GM18507 (cell line): Measurements from ENCODE around the gene TXLNB.

Experiments used
- DNase-seq: peaks from one replicate; pipeline ENCODE4 v3.0.0; 2011; ENCODE audit warnings: low read depth; ENCODE audit not compliant: insufficient read length; ENCODE audit errors: extremely low spot score
- FAIRE-seq: peaks from 2 replicates; lab custom pipeline; 2011; peaks lifted over from hg19 to GRCh38; lab: Jason Lieb, UNC

Gene TXLNB

DNA sequence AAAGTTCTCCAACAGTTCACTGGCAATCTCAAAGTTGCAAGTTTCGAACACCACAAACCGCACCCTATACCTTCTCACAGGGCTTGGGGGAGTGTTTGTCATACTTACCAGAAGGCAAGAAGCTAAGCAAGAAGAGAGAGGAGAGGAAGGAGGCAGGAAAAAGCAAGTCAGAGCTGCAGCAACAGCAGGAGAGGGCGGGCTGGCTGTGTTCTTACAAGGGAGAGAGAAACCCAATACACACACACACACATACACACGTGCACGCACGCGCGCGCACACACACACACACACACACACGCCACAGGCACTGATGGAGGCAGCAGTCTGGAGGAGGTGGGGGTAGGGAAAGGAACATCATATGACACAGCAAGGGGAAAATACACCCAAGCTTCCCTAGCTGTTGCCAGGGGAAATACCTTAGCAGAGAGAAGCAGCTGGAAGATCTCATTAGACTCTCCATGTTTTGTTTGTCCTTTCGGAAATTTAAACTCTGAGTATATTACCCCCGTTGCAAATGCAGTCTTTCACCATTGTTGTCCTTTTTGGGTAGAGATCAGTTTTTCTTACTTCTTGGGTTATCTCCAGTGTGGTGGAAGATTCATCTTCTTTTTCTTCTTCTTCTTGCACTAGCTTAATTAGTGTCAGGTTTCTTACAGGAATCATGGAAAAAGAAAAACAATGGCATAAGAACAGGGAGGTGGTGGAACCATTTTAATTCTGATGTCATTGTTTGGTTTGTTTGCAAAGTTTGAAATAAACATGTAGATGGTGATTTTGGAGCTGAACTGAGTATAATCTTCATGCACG, at the start of gene TXLNB:
Gene TXLNB (minus strand): TSS at position 186 of the 807 bp plus-strand sequence. CDS start 3,099 bp downstream, outside the sequence.
- FAIRE-seq (peak; percentile 94), DNase-seq (peak; percentile 46)

DNA sequence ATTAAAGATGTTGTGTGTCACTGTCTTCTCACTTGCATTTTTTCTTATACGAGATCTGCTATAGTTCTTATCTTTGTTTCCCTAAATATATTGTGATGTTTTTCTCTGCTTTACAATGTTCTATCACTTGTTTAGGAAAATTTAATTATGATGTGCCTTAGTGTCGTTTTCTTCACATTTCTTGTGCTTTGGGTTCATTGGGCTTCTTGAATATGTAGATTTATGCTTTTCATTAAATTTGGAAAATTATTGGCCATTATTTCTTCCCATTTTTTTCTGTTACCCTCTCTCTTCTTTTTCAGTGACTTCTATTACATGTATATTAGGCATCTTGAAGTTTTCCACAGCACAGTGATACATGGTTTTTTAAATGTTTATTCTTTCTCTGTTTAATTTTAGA, 49.3 kb upstream of the TXLNB start:
- FAIRE-seq (no peak), DNase-seq (no peak)

DNA sequence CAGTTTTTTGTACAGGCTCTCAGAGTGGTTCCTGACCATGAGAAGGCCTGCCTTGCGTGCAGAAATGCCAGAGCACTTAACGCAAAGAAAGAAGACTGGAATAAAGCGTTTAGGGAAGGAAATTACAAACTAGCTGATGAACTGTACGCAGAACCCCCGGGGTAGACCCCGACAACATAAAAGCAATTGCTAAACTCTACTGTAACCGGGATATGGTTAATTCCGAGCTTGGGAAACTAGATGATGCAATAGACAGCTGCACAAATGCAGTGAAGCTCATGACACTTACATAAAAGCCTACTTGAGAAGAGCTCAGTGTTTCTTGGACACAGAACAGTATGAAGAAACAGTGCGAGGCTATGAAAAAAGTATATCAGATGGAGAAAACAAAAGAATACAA, 47.0 kb upstream of the TXLNB start:
- FAIRE-seq (no peak), DNase-seq (no peak)

DNA sequence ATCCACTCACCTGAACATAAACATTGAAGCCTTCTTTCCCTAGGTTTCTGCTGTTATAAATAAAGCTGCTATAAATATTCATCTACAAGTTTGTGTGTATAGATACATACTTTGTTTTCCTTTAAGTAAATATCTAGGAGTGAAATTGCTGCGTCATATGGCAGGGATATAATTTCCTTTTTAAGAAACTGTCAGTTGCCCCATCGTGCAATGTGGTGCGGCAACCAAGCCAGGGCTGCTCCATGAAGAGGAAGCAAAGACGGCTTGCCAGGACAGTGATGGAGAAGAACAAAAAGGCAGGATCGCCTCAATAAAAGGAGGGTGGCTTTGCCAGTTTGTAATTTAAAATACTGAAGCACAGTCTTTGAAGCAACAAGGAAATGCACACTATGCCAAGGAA, 46.0 kb upstream of the TXLNB start:
- DNase-seq, result no peak

DNA sequence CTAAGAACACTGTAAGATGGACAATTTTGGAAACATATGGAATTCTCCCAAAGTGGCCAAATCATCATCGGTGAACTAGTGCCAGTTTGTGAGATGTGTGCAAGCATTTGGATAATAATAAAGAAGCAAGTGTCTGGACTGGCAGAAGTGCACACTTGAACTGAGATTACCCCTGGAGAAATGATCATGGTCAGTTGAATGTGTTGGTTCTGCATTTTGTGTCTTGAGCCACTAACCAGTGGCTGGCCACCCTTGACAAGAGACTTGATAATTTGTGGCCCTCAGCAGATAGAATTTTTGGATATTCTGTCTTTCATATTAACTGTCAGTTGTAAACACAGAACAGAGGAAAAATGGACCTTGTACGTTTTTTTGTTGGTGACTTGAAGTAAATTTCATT, 45.2 kb upstream of the TXLNB start:
- FAIRE-seq, result no peak
- DNase-seq, result no peak

More for the DNA sequence above, 46.0 kb upstream of the TXLNB start:
- no peak for FAIRE-seq

DNA sequence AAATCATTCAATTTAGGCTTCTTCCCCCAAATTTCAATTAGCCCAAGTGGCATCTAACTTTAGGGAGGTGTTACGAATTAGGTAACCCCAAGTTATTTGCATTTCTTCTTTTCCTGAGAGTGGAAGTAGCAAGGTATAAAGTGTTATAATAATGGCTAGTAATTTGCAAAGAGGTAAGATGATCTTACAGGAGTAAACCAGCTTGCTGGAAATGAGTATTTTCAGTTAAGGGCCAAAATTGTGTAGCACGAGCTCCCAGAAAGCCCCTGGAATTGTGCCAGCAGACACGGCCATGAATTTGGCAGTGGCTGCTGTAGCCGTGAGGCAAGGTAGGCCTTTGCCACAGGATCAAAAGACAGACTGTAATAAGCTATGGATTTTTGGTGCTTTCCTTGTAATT, 44.7 kb upstream of the TXLNB start:
- DNase-seq, result no peak
- FAIRE-seq, result no peak

DNA sequence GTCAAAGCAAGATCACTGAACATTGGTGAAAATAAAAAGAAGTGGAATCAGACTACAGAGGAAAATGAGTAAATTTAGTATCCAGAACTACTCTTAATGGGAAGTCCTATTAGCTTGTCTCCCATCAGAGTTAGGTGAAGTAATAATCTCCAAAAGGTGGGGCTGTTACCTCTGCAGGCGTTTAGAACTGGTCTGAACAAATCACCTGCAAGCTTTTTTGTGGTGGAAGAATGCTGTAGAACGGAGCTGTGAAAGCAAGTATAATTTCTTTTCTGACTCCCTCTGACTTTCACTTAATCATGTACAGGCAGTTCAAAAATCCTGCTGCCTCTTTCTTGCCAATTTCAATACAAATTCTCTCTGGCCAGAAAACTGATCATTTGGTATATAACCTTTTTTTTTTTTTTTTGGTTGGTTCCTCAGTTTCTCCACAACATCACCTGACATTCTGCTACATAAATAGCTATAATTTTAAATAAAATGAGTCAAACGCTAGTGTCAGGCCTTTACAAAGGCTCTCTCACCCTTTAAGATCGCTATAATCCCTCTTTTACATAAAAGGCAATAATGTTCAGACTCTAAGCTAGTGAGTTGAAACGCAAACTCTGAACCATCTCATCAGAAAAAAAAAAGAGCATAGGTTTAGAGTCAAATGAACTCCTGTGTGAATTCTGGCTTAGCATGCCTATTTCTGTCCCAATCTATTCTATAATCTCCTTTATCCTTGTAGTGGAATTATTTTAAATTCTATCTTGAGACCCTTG, 43.8 kb upstream of the TXLNB start:
- no peak for FAIRE-seq

DNA sequence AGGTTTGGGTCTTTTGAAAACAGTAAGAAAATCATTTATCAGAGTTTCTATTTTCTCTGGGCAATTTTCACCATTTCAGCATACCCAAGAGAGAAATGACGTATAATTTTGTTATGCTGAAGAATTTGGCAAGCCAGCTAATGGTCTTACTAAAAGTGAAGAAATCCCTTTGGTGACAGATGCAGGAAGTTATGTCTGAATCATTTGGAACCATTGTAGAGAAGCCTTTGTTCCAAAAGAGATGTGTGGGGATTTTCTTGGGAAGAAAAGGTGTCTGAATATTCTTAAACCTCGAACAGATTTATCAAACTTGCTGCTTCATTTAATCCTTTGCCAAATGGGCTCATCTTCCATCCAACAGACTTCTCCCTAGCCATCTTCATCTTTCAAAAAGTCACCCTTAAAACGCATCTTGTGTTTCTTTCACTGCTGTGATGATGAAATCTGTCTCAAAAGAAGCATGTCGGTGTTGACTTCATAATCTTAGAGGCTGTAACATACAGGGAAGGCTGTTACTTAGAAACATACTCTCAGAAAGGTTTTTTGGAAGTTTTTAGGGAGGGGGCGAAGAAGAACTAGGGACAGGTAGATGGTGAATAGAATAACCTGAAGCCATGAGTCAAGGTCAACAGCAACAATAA, 43.1 kb upstream of the TXLNB start:
- DNase-seq, result no peak
- no peak for FAIRE-seq

More for the DNA sequence above, 43.8 kb upstream of the TXLNB start:
- no peak for DNase-seq

DNA sequence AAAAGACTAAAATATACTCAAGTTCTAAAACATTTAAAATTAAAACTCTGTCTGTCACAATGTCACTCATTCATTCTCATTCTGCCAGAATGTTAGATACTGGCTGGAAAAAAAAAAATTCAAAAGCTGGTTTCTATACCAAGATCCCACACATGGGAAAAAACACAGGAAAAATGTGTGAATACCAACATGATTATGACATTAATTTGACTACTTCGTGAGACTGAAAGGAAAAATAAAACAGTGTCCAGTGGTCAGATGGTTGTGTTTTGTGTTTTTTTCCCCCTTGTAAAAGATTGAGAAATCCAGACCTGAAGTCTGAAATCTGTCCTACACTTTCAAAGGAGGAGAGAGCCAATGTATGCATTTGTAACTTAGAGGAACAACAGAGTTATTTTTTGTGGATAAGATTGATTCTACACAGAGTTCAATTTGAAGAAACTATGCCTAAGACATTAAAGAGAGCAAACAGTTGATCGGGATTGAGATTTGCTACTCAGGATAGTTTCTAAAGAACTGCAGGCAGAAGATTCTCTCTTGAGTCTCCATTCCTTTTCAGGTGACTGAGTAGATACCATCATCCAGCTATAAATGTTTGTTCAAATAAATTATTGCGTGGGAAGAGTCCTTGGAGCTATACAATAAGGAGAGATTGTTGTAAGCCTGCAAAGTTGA, 39.2 kb upstream of the TXLNB start:
- FAIRE-seq (no peak), DNase-seq (no peak)

DNA sequence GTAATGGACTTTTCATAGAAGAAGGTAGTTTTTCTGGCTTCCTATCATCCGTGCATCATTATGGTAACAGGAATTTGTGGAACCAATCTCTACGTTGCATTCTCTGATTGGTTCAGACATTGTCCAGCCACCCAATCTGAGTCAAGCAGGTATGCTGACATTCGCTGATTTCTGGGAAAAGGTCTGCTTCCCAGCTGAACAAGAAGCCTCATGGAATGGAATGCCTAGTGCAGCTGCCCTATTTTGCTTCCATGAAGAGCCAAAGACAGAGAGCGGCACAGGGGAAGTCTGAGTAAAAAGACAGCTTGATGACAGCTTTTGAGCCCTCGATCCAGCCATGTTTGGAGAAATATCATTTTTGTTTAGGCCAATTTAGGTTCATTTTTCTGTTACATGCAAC, 38.5 kb upstream of the TXLNB start:
- FAIRE-seq, result no peak

DNA sequence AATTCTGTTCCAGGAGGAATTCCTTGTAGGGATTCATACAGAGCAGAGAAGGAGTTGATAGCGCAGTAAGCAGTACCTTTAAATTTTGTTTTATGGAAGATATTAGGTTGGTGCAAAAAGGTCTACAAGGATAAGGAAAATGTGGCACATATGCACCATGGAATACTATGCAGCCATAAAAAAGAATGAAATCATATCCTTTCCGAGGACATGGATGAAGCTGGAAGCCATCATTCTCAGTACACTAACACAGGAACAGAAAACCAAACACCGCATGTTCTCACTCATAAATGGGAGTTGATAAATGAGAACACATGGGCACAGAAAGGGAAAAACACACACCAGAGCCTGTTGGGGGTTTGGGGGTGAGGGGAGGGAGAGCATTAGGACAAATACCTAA, 37.4 kb upstream of the TXLNB start:
- no peak for FAIRE-seq
- no peak for DNase-seq

More for the DNA sequence above, 38.5 kb upstream of the TXLNB start:
- no peak for DNase-seq

DNA sequence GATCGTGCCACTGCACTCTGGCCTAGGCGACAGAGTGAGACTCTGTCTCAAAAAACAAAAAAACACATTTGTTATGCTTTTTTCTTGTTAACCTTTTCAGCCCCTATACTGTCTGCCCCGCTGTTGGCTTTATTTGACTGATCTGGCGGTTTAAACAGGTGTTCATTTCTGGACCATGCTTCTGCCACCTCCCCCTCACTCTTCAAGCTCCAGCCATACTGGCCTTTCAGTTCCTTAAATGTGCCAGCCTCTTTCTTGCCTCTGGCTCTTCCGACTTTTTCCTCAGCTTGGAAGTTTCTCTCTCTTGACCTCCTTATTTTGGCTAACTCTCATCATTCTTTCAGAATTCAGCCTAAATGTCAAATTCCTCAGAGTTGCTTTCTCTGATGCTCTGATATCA, 35.2 kb upstream of the TXLNB start:
- DNase-seq, result no peak
- FAIRE-seq, result no peak

DNA sequence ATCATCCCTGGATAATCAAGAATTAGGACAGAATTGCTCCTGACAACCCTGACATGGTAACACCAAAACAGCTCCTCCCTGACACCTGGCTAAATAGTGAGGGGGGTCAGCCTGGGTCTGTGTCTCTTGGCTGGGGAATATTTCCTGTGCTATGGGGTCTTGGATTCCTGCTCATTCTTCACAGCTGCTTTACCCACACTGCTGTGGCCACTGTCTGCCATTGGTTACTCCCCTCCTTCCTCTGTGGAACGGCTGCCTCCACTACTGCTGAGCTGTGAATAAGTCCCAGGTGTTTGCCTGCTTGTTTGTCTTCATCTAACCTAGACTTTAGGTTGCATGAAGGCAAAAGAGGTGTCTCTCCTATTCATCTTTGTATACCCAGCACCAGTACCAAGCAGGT, 33.9 kb upstream of the TXLNB start:
- DNase-seq (no peak), FAIRE-seq (peak; percentile 77)

DNA sequence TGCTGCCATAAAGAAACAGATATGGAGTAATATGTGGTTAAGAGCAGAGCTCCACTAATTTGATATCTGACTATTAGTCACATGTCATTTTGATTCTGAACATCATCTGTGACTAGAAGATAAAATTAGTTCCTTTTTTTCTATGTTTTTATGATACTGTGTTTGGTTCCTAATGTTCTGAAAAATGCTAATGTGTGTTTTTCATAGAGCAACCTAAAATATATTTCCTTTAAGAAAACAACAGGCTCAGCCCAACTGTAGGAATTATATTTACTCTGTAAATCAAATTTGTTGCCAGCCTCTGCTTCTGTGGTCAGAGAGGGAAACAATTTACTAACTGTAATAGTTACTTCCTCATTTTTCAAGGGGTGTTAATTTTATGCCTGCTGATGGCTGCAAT, 33.3 kb upstream of the TXLNB start:
- no peak for FAIRE-seq

DNA sequence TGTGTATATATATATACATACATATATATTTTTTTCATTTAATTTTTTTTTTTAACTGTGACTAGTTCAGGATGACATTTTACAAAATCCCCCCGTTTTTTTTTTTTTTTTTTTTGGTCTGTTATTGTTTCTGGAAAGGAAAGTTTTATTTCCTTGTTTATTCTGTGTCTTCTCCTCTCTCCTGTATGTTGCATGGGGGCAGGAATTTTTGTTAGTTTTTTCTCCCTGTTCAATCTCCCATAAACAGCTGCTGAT, 32.4 kb upstream of the TXLNB start:
- FAIRE-seq, result no peak

More for the DNA sequence above, 33.3 kb upstream of the TXLNB start:
- DNase-seq, result no peak

DNA sequence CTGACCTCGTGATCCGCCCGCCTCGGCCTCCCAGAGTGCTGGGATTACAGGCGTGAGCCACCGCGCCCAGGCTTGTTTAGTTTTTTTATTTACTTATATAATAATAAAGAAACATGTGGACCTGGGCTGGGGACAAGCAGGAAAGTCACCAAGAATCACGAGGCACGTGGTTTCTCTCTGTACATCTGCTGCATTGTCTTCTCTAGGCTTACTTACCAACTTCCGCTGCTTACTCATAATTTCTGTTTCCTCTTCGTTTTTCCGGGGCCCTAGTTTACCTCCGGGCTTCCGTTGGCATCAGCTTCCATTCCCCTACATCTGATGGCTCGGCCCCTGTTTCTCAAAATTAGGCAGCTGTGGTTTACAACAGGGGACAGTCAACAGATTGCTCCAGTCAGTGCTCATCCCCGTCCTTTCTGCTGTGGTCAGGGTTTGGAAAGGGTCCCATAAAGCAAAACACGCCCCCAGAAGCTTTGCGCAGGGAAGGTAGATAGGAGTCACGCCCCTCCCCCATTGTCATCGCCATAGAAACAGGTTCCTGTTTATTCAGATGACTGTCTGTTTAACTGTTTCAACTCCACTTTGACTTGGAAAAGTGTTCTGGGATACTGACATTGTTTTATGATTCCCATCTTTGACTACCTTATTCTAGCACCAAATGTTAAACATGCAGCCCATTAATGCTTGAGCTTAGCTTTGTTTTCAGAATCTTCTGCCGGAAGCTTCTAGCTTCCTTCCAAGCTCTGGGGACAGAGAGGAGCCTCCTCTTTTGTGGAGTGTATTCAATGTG, 31.9 kb upstream of the TXLNB start:
- FAIRE-seq (peak; percentile 68), DNase-seq (peak; percentile 36)

More for the DNA sequence above, 32.4 kb upstream of the TXLNB start:
- DNase-seq, result no peak

DNA sequence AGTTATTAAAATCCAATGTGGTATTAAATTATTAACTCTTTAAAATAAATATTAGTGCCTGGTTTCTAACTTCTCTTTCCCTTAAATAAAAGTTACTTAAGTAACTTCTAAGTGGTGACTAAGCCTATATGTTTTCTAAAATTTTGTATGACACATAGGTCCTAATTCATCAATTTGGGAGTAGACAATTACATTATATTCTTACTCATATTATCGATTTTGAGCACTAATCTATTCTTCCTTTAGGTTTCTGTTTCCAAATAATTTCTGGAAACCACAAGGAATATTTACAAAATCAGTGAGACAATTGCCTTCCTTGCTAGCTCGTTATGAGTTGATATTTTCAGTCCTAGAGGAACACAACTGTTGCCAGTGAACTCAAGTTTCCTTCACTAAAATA, 28.3 kb upstream of the TXLNB start:
- FAIRE-seq (no peak), DNase-seq (no peak)

DNA sequence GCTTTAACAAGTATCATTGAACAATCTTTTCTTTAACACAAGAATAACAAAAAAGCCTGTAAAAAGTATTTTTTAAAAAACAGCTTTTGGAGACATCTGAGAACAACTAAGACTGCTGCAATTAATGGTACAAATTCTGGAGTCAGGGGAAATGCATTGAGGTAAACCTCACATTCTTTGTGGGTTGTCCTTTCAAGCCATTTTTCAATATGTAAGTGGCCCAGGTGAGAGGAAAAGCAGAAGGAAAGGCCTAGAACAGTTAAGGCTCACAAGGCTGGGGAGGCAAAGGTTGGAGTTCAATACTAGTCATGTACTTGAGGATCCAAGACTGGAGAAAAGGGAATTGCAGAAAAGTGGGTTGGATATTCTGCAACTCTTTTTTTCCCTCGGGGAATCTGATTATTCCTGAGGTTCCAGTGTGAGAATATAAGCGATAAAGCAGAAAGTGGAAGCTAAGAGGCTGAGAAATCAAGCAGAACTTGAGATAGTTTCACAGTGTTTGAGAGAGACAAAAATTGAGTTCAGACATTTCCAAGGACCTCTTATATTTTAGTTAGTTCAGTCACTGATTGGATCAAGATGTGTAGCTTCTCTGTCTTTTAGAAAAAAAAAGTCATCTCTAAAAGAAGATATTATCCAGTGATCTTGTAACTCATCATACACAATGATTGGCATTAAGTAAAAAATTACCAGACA, 25.0 kb upstream of the TXLNB start:
- FAIRE-seq (peak; percentile 41), DNase-seq (no peak)
